Activated T-cell treated with anti-CD3 and anti-CD28 coated beads, Interleukin-2, amount 50 U/mL, for 72 hours (primary cell): ENCODE results near the gene SHISA9. TPM values are rescaled to one million over a fixed set of nuclear protein-coding genes. Genes with fewer than 3 reads are reported as not detected.

Experiments used
- ATAC-seq, 2 donors: fragments of 150-1000 bp; cut with Tn5 transposase; replicated peaks in 1 of 2; 2 replicates each; pipeline ENCODE4 v1.10.0; 2021; ENCODE audit warnings: moderate library complexity in 2 of 2, mild to moderate bottlenecking in 1 of 2
- DNase-seq, 2 donors: peaks; one replicate each; pipeline ENCODE4 v3.0.0; 2021 to 2022; ENCODE audit warnings: mixed read lengths in 1 of 2
- H3K27ac Mint-ChIP-seq: one replicate; pipeline ENCODE4 v1.8.0; 2022; ENCODE audit warnings: mild to moderate bottlenecking, moderate library complexity, mixed read lengths
- H3K27me3 Mint-ChIP-seq: one replicate; pipeline ENCODE4 v1.8.0; 2022; ENCODE audit warnings: low read depth, mixed read lengths
- H3K36me3 Mint-ChIP-seq, 2 donors: one replicate each; pipeline ENCODE4 v1.8.0; 2022; ENCODE audit warnings: mixed read lengths in 2 of 2, mild to moderate bottlenecking in 1 of 2; ENCODE audit not compliant: insufficient read depth in 2 of 2
- H3K4me1 Mint-ChIP-seq: one replicate; pipeline ENCODE4 v1.8.0; 2022; ENCODE audit warnings: low read depth, mixed read lengths
- H3K4me3 Mint-ChIP-seq, 2 donors: one replicate each; pipeline ENCODE4 v1.8.0; 2022; ENCODE audit warnings: mild to moderate bottlenecking in 2 of 2, mixed read lengths in 2 of 2, moderate library complexity in 2 of 2
- H3K9me3 Mint-ChIP-seq, 2 donors: one replicate each; pipeline ENCODE4 v1.8.0; 2022; ENCODE audit warnings: mixed read lengths in 2 of 2
- total RNA-seq, 2 donors: library from RNA; stranded (reverse); gene quantifications; one replicate each; pipeline ENCODE4 v1.2.3, GENCODE V29; 2022

The SHISA9 gene
- total RNA-seq, 2 donors from 2014 or later = 0.14 TPM; not detected in 1

DNA sequence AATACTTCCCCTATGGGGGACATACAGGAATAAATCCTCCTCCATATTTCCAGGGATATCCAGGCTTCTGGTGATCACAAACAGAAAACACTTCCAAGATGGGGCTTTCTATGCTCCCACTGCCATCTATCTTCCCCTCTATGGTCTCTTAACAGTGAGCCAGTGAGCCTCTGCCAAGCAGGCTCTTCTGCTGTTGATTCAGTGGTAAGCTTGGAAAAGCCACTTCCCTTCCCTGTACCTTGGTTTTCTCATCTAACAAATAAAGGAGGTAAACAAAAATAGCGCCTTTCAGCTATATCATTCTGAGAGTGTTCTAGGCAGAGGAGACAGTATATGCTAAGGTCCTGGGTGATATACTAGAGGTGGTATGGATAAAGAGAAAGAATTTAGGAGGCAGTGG, 368.0 kb downstream of the SHISA9 start:
- Mint-ChIP-seq H3K36me3 (peaks cover 0 to 2% of the 10 kb centered on the region in 2 donors), H3K4me3 (no peak overlapping the region), H3K27me3 (no peaks in the 10 kb centered on the region), H3K27ac (no peak overlapping the region), H3K9me3 (peaks cover 6 to 8% of the 10 kb centered on the region in 2 donors), H3K4me1 (no peaks in the 10 kb centered on the region)
- no peak for ATAC-seq
- DNase-seq = no peak

DNA sequence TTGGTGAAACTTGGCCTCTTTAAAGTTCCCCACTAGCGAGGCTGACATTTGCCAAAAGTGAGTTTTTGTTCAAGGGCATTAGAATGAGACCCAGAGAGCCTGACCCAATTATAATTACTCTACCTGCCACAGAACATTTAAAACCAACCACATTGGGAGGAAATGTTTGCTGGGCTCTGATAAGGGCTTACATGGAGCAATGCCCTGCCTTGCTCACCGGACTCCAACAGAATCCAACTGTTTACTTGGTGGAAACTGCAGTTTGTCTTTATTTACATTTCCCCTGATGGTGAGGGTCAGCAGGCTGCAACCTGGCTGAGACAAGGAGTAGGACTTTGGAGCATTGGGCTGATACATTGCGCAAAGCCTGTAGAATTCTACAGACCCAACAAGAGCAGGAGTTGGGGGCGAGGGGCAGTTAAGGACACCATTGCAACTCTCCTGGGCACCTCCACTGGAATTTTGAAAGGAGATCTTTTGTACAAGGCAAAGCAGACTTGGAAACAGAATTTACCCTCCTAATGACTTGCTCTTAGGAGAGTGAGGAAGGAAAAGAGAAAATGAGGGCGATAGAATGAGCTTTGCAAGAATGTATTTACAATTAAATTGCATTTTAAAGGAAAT, 368.6 kb downstream of the SHISA9 start:
- ATAC-seq (no peak), DNase-seq (no peak)
- Mint-ChIP-seq H3K36me3 (peaks cover 0 to 2% of the 10 kb centered on the region in 2 donors), H3K27ac (no peak overlapping the region), H3K27me3 (no peaks in the 10 kb centered on the region), H3K4me3 (no peak overlapping the region), H3K4me1 (no peaks in the 10 kb centered on the region), H3K9me3 (peaks cover 6 to 8% of the 10 kb centered on the region in 2 donors)

DNA sequence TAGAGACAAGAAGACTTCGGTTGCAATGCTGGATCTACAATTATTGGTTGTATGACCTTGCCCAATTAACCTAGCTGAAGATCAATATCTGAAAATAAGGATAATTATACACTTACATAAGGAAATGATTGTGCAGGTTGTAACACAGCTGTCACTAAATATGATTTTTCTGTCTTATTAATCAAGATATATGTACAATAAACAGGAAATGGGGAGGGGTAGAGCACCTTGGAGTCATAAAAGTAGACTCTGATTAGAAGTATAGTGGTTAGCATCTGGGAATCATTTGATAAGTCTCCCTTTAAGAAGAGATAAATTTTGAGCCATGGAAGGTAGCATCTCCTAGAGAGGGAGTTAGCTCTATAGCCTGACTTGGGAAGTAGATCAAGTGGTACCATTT, 369.2 kb downstream of the SHISA9 start:
- no peak overlapping the region for H3K4me3 Mint-ChIP-seq
- H3K27ac Mint-ChIP-seq = no peak overlapping the region
- no peak for DNase-seq
- peaks cover 6 to 8% of the 10 kb centered on the region in 2 donors for H3K9me3 Mint-ChIP-seq
- peaks cover 0 to 2% of the 10 kb centered on the region in 2 donors for H3K36me3 Mint-ChIP-seq
- ATAC-seq = no peak
- no peaks in the 10 kb centered on the region for H3K4me1 Mint-ChIP-seq
- H3K27me3 Mint-ChIP-seq = no peaks in the 10 kb centered on the region

DNA sequence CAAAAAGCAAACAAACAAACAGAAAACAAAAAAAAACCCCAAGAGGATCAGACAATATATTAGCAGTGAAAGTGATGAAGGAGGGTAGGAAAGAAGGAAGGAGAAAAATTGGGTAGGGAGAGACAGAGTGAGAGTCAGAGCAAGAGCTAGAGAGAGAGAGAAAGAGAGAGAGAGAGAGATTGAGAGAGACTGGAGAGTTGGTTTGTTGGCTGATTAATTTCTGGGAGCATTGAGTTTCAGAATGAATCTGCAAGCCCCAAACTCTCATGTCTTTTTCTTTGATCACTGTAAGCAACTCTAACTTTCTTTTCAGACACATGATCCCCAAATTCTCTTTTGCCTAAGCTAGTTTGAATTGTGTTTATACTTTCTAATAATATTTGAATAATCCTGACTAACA, 388.1 kb downstream of the SHISA9 start:
- Mint-ChIP-seq H3K4me1 (no peaks in the 10 kb centered on the region), H3K36me3 (no peaks in the 10 kb centered on the region), H3K27ac (no peak overlapping the region), H3K9me3 (peaks cover 5 to 7% of the 10 kb centered on the region in 2 donors), H3K27me3 (peaks cover 8% of the 10 kb centered on the region), H3K4me3 (no peak overlapping the region)
- DNase-seq (no peak), ATAC-seq (no peak)

Other genes starting within 250 kb of the SHISA9 start
- 10 to 100 TPM; 10.5 to 15.8 TPM for gene CPPED1, start 97.7 kb upstream of the SHISA9 start, total RNA-seq